ENCODE measurements around the gene FASTK. TPM values are rescaled to one million over a fixed set of nuclear protein-coding genes. Genes with fewer than 3 reads are reported as not detected.

The FASTK gene
- total RNA-seq, 2 donors from 2014 or later, result 64.0 to 71.0 TPM

GRCh38 chr7:151039850-151040548 lies 40.6 kb downstream of the FASTK start:
- Histone ChIP-seq H3K36me3 (ENCODE audit: control insufficient read depth, insufficient read depth, low read length) (peaks cover 6% of the 10 kb centered on the region), H3K9ac (ENCODE audit: extremely low read depth, low read length, poor library complexity, severe bottlenecking) (no peak overlapping the region), H3K27me3 (ENCODE audit: control insufficient read depth, insufficient read depth, low read length, poor library complexity, severe bottlenecking) (no peaks in the 10 kb centered on the region), H3K27ac (ENCODE audit: low read depth, low read length) (no peak overlapping the region), H3K4me3 (ENCODE audit: low read length) (no peak overlapping the region), H3K4me1 (ENCODE audit: control insufficient read depth, insufficient read depth, low read length) (peaks cover 6% of the 10 kb centered on the region), H3K9me3 (ENCODE audit: control insufficient read depth, low read length) (no peaks in the 10 kb centered on the region)
- Mint-ChIP-seq H3K36me3 (ENCODE audit: low read depth) (peaks cover 13% of the 10 kb centered on the region), H3K4me1 (peaks cover 3% of the 10 kb centered on the region), H3K9me3 (no peaks in the 10 kb centered on the region), H3K27ac (peak overlapping the region; percentile 16), H3K27me3 (ENCODE audit: insufficient read depth) (no peaks in the 10 kb centered on the region), H3K4me3 (no peak overlapping the region)
- TF ChIP-seq, protein P1, sequence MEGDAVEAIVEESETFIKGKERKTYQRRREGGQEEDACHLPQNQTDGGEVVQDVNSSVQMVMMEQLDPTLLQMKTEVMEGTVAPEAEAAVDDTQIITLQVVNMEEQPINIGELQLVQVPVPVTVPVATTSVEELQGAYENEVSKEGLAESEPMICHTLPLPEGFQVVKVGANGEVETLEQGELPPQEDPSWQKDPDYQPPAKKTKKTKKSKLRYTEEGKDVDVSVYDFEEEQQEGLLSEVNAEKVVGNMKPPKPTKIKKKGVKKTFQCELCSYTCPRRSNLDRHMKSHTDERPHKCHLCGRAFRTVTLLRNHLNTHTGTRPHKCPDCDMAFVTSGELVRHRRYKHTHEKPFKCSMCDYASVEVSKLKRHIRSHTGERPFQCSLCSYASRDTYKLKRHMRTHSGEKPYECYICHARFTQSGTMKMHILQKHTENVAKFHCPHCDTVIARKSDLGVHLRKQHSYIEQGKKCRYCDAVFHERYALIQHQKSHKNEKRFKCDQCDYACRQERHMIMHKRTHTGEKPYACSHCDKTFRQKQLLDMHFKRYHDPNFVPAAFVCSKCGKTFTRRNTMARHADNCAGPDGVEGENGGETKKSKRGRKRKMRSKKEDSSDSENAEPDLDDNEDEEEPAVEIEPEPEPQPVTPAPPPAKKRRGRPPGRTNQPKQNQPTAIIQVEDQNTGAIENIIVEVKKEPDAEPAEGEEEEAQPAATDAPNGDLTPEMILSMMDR (conservative IDR thresholded peaks at IDR 0.05), result no peak
- DNase-seq, result no peak
- WGBS, 2 experiments (ENCODE audit: insufficient coverage in 1 of 2, insufficient read length in 1 of 2), result 87 to 90% methylated on average over 11 to 18 of the region's 18 CpGs

GRCh38 chr7:151038951-151039849 lies 41.4 kb downstream of the FASTK start:
- H3K9me3 ChIP-seq (ENCODE audit: control insufficient read depth, low read length), result no peaks in the 10 kb centered on the region
- H3K4me3 Mint-ChIP-seq, result no peak overlapping the region
- peaks cover 3% of the 10 kb centered on the region for H3K4me1 Mint-ChIP-seq
- H3K27ac Mint-ChIP-seq, result peak overlapping the region; percentile 16
- H3K36me3 Mint-ChIP-seq (ENCODE audit: low read depth), result peaks cover 13% of the 10 kb centered on the region
- 73% methylated on average over 6 to 11 of the region's 12 CpGs for WGBS, 2 experiments (ENCODE audit: insufficient coverage in 1 of 2, insufficient read length in 1 of 2)
- H3K9me3 Mint-ChIP-seq, result no peaks in the 10 kb centered on the region
- H3K27ac ChIP-seq (ENCODE audit: low read depth, low read length), result no peak overlapping the region
- peaks cover 6% of the 10 kb centered on the region for H3K36me3 ChIP-seq (ENCODE audit: control insufficient read depth, insufficient read depth, low read length)
- H3K9ac ChIP-seq (ENCODE audit: extremely low read depth, low read length, poor library complexity, severe bottlenecking), result no peak overlapping the region
- DNase-seq, result peak; percentile 66
- H3K27me3 ChIP-seq (ENCODE audit: control insufficient read depth, insufficient read depth, low read length, poor library complexity, severe bottlenecking), result no peaks in the 10 kb centered on the region
- H3K4me3 ChIP-seq (ENCODE audit: low read length), result no peak overlapping the region
- H3K27me3 Mint-ChIP-seq (ENCODE audit: insufficient read depth), result no peaks in the 10 kb centered on the region
- TF ChIP-seq, protein P1 (conservative IDR thresholded peaks at IDR 0.05), result no peak
- peaks cover 6% of the 10 kb centered on the region for H3K4me1 ChIP-seq (ENCODE audit: control insufficient read depth, insufficient read depth, low read length)

- 94 to 100% methylated on average over 8 to 17 of the region's 17 CpGs for WGBS, 2 experiments (ENCODE audit: insufficient coverage in 1 of 2, insufficient read length in 1 of 2)
- no peaks in the 10 kb centered on the region for H3K9me3 ChIP-seq (ENCODE audit: control insufficient read depth, low read length)
- Mint-ChIP-seq H3K9me3 (no peaks in the 10 kb centered on the region), H3K4me1 (peaks cover 3% of the 10 kb centered on the region), H3K27ac (no peak overlapping the region), H3K27me3 (ENCODE audit: insufficient read depth) (no peaks in the 10 kb centered on the region), H3K36me3 (ENCODE audit: low read depth) (peaks cover 8% of the 10 kb centered on the region), H3K4me3 (no peak overlapping the region)
- no peaks in the 10 kb centered on the region for H3K27me3 ChIP-seq (ENCODE audit: control insufficient read depth, insufficient read depth, low read length, poor library complexity, severe bottlenecking)
- no peak overlapping the region for H3K27ac ChIP-seq (ENCODE audit: low read depth, low read length)
- peaks cover 6% of the 10 kb centered on the region for H3K4me1 ChIP-seq (ENCODE audit: control insufficient read depth, insufficient read depth, low read length)
- H3K9ac ChIP-seq (ENCODE audit: extremely low read depth, low read length, poor library complexity, severe bottlenecking), result no peak overlapping the region
- H3K36me3 ChIP-seq (ENCODE audit: control insufficient read depth, insufficient read depth, low read length), result peaks cover 10% of the 10 kb centered on the region
- no peak for DNase-seq
- H3K4me3 ChIP-seq (ENCODE audit: low read length), result no peak overlapping the region
- TF ChIP-seq, protein P1 (conservative IDR thresholded peaks at IDR 0.05), result no peak
These were observed 44.7 kb downstream of the FASTK start for GRCh38 chr7:151035902-151036301.
